Panc1 (cell line): Measurements from ENCODE around the gene CMTM7. TPM values are rescaled to one million over a fixed set of nuclear protein-coding genes. Genes with fewer than 3 reads are reported as not detected.
A peak's percentile ranks its signal among the peaks of the same experiment; 100 is the strongest.

ENCODE experiments used
- ATAC-seq: fragments of 200-7000 bp; cut with Tn5 transposase; 2 replicates; pipeline ENCODE4 v1.9.1; 2020; ENCODE audit warnings: mild to moderate bottlenecking, moderate library complexity
- BruUV-seq: library from RNA; stranded (reverse); fragments of 400-500 nt; replicated peaks from 2 replicates; lab custom pipeline; 2021; lab: Mats Ljungman, UMichigan
- CTCF ChIA-PET: fragments of 300-600 bp; sonication (Branson Sonifier 250); formaldehyde crosslinking; loops from one replicate; lab custom pipeline; 2022; ENCODE audit warnings: antibody characterized with exemption; lab: Charles Lee
- POLR2A ChIA-PET: fragments of 300-600 bp; sonication (Branson Sonifier 250); formaldehyde crosslinking; loops from one replicate; lab custom pipeline; 2022; ENCODE audit warnings: antibody characterized with exemption; lab: Charles Lee
- DNase-seq: peaks from one replicate; pipeline ENCODE4 v3.0.0-alpha.2; 2010; ENCODE audit warnings: low read depth, low spot score
- H3K27ac ChIP-seq: 2 replicates; pipeline ENCODE4 v1.5.1; 2011; ENCODE audit warnings: mild to moderate bottlenecking, low read length, inconsistent platforms
- H3K27me3 ChIP-seq: fragments of 200-500 bp; sonication (Bioruptor generic); 2 replicates; pipeline ENCODE4 v1.6.0; 2014; ENCODE audit warnings: low read length, inconsistent platforms; ENCODE audit not compliant: control insufficient read depth, insufficient read depth
- H3K36me3 ChIP-seq: fragments of 200-500 bp; sonication (Bioruptor generic); 2 replicates; pipeline ENCODE4 v1.5.1; 2014; ENCODE audit warnings: inconsistent platforms, mild to moderate bottlenecking, low read length, moderate library complexity; ENCODE audit not compliant: control insufficient read depth, insufficient read depth
- H3K4me1 ChIP-seq: 2 replicates; pipeline ENCODE4 v1.5.1; 2011; ENCODE audit warnings: inconsistent platforms, mild to moderate bottlenecking, low read length, moderate library complexity; ENCODE audit not compliant: control insufficient read depth, insufficient read depth
- H3K4me3 ChIP-seq, 2 experiments: 2 replicates each; pipeline ENCODE4 v1.5.1; 2011 to 2012; ENCODE audit warnings: low read depth in 2 of 2, low read length in 2 of 2, mild to moderate bottlenecking in 2 of 2, inconsistent platforms in 1 of 2, moderate library complexity in 1 of 2
- H3K9me3 ChIP-seq: fragments of 200-500 bp; sonication (Bioruptor generic); 2 replicates; pipeline ENCODE4 v1.5.1; 2014; ENCODE audit warnings: low read depth, mild to moderate bottlenecking, inconsistent platforms, low read length, moderate library complexity; ENCODE audit not compliant: control insufficient read depth, insufficient read depth
- CTCF ChIP-seq: fragments of 450-650 bp; IDR thresholded peaks from 2 replicates; pipeline ENCODE4 v1.5.1; 2017; ENCODE audit warnings: mild to moderate bottlenecking
- POLR2AphosphoS5 ChIP-seq: IDR thresholded peaks from 2 replicates; pipeline ENCODE4 v1.6.1; 2012; ENCODE audit warnings: mild to moderate bottlenecking, low read depth, low read length, moderate library complexity
- REST ChIP-seq, 2 experiments: IDR thresholded peaks; 2 replicates each; pipeline ENCODE4 v1.6.1; 2011 to 2012; ENCODE audit warnings: low read depth in 2 of 2, control low read depth in 1 of 2, low read length in 1 of 2, mild to moderate bottlenecking in 1 of 2, moderate library complexity in 1 of 2; ENCODE audit not compliant: insufficient read depth in 1 of 2
- SIN3A ChIP-seq: IDR thresholded peaks from 2 replicates; pipeline ENCODE4 v1.6.1; 2012; ENCODE audit warnings: low read depth, mild to moderate bottlenecking, low read length, moderate library complexity, borderline replicate concordance; ENCODE audit not compliant: insufficient read depth
- TCF7L2 ChIP-seq: IDR thresholded peaks from 2 replicates; pipeline ENCODE4 v1.6.1; 2011; ENCODE audit warnings: mild to moderate bottlenecking, low read depth, low read length, inconsistent platforms
- in situ Hi-C: cut with HindIII; loops from 2 replicates; pipeline ENCODE4 v1.10.0; 2016; ENCODE audit warnings: low sequenced_read_pairs, low pct_unique_long_range_greater_than_20kb
- intact Hi-C: fragments of 100-400 bp; cut with micrococcal nuclease; formaldehyde crosslinking; loops from one replicate; pipeline ENCODE4 v1.10.0; 2022; ENCODE audit not compliant: unreplicated experiment
- total RNA-seq: library from RNA; stranded (reverse); gene quantifications from one replicate; pipeline ENCODE4 v1.2.1, GENCODE V29; 2021; ENCODE audit not compliant: unreplicated experiment

Gene CMTM7
- total RNA-seq, 1 experiment from 2014 or later = 43.5 TPM

GRCh38 chr3:32405711-32406323, 14.2 kb downstream of the CMTM7 start:
- no peak overlapping the region for H3K27ac ChIP-seq
- POLR2A ChIA-PET = no interaction called here
- H3K9me3 ChIP-seq = no peaks in the 10 kb centered on the region
- DNase-seq (no peak), ATAC-seq (no peak)
- TF ChIP-seq SIN3A (no peak), POLR2AphosphoS5 (no peak), TCF7L2 (no peak), CTCF (no peak), REST (IDR thresholded peaks at IDR 0.05; ENCODE audit: insufficient read depth in 1 of 2, low read depth in 2 of 2, low read length in 1 of 2) (no peak)
- intact Hi-C loops (no loop called here), in situ Hi-C loops (no loop called here)
- CTCF ChIA-PET = no interaction called here
- BruUV-seq = no TSS peak
- H3K36me3 ChIP-seq = no peaks in the 10 kb centered on the region
- peaks cover 27% of the 10 kb centered on the region for H3K4me1 ChIP-seq
- H3K27me3 ChIP-seq = no peaks in the 10 kb centered on the region
- no peak overlapping the region for H3K4me3 ChIP-seq

- DNase-seq (no peak), ATAC-seq (no peak)
- peaks cover 23% of the 10 kb centered on the region for H3K4me1 ChIP-seq
- in situ Hi-C loops = no loop called here
- H3K27me3 ChIP-seq = no peaks in the 10 kb centered on the region
- no peaks in the 10 kb centered on the region for H3K9me3 ChIP-seq
- CTCF ChIA-PET = no interaction called here
- H3K36me3 ChIP-seq = no peaks in the 10 kb centered on the region
- H3K27ac ChIP-seq = 0 out of 2 replicates have a peak overlapping the region, but pooled peaks have one; percentile 7
- BruUV-seq = no TSS peak
- intact Hi-C loops = no loop called here
- POLR2A ChIA-PET = no interaction called here
- no peak overlapping the region for H3K4me3 ChIP-seq
- TF ChIP-seq POLR2AphosphoS5 (no peak), SIN3A (no peak), TCF7L2 (no peak), CTCF (no peak), REST (IDR thresholded peaks at IDR 0.05; ENCODE audit: insufficient read depth in 1 of 2, low read depth in 2 of 2, low read length in 1 of 2) (no peak)
These were observed 15.1 kb downstream of the CMTM7 start for GRCh38 chr3:32406486-32407408.
